GM19035 (cell line): ENCODE results near the gene RAB5IF.
"Not testable (repeated sequence)": the region's sequence is repeated elsewhere in the genome, so short reads cannot be mapped to it uniquely, and the experiment has no call there.

Experiments
- ATAC-seq: cut with Tn5 transposase; IDR thresholded peaks from one replicate; pipeline ENCODE4 v1.9.1; 2021; ENCODE audit not compliant: unreplicated experiment

The RAB5IF gene

GRCh38 chr20:36585410-36586125 lies 20.0 kb upstream of the RAB5IF start:
- ATAC-seq = no peak

DNA sequence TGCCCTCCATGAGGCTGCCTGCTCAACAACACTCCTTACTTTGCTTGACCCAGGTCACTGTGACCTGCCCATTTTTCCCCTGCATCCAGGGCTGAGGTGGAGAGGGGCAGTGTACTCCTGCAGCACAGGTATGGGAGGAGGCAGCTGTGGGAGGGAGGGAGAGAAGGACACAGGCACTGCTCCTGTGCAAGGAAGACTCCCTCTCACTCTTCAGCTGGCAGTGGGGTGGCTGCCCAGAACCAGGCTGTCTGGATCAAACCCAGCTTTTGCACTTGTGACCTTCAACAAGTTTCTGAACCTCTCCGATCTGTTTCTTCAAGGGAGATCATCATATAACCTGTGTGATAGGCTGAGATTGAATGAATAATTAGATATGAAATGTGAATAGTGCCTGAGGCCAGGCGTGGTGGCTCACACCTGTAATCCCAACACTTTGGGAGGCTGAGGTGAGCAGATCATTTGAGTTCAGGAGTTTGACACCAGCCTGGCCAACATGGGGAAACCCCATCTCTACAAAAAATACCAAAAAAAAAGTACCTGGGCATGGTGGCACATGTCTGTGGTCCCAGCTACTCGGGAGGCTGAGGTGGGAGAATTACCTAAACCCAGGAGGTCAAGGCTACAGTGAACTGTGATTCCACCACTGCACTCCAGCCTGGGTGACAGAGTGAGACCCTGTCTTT lies 18.1 kb upstream of the RAB5IF start:
- no peak for ATAC-seq

GRCh38 chr20:36591281-36591680 lies 14.3 kb upstream of the RAB5IF start:
- ATAC-seq = no peak

GRCh38 chr20:36591854-36592641 lies 13.5 kb upstream of the RAB5IF start:
- ATAC-seq = no peak

GRCh38 chr20:36593347-36593929 lies 12.1 kb upstream of the RAB5IF start:
- no peak for ATAC-seq

GRCh38 chr20:36599912-36600345 lies 5.7 kb upstream of the RAB5IF start:
- ATAC-seq = no peak

- no peak for ATAC-seq
These were observed 4.0 kb upstream of the RAB5IF start for GRCh38 chr20:36601540-36601939.

- ATAC-seq = peak; percentile 35
These were observed 604 bp upstream of the RAB5IF start for GRCh38 chr20:36604952-36605398.

- ATAC-seq = no peak
These were observed 833 bp downstream of the RAB5IF start for GRCh38 chr20:36606158-36607066.

GRCh38 chr20:36607586-36608387 lies 2.2 kb downstream of the RAB5IF start:
- ATAC-seq = no peak

GRCh38 chr20:36608388-36608728 lies 2.8 kb downstream of the RAB5IF start:
- not testable (repeated sequence) for ATAC-seq

DNA sequence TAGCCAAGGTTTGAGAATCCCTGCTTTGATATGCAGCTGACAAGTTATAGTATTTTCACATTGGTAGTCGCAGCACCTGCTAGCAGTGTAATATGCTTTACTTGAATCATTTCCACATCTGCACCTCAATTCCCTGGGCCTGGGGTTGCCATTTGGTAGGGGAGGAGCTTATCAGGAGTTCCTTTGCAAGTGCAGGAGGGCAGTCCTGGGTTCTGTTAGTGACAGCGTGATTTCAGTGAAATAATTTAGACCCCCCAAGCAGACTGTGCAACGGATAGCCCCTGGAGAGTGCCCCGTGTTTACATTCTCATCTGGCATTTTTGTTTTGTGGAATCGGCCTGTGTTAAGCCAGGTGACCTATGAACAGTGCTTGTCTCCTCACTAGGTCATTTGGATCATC lies 6.0 kb downstream of the RAB5IF start:
- no peak for ATAC-seq

- no peak for ATAC-seq
These were observed 8.4 kb downstream of the RAB5IF start for GRCh38 chr20:36613974-36614373.

DNA sequence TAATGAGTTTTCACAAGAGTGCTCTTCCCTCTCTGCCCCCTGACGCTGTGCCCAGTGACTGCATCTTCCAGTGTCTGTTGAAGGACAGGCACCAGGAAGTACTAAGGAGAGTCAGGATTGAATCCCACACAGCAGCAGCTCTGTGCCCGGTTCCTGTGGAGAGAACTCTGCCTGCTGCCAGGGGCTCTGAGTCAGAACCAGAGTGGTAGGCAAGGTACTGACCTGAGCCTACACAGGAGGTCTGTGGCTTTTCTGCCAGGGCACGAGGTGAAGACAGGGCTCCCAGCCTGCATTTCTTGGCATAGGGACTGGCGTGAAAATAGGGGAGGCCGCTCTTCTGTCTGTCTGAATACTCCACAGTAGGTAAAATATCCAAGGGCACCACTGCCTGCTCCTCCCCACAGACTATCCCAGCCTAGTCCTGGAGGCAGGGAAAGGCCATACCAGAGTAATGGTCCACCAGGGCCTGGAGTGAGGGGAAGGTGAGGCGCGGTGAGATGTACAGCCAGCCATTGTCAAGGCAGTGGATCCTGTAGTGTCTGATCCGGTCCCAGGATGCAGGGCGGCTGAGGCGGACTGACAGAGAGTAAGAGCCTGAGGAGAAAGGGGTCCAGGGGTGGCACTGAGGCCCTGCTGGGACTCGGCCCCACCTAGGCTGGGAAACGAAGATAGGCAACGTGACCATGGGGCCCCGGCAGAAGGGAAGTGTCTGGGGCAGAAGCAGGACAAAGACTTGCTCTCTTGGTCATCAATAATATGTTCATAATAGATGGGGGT lies 9.4 kb downstream of the RAB5IF start:
- ATAC-seq = no peak

DNA sequence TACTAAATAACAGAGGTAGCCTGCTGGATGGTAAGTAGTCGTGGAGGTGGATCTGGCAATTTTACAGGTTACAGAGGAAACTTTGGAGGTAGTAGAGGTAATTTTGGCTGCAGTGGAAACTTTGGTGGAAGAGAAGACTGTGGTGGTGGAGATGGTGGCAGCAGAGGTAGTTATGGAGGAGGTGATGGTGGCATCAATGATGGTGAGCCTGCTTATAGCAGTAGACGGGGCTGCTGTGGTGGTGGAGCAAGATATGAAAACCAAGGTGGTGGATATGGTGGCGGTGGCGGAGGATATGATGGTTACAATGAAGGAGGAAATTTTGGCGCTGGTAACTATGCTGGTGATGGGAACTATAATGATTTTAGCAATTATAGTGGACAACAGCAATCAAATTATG lies 15.3 kb downstream of the RAB5IF start:
- no peak for ATAC-seq

GRCh38 chr20:36623444-36623843 lies 17.9 kb downstream of the RAB5IF start:
- ATAC-seq = no peak

GRCh38 chr20:36624068-36624943 lies 18.7 kb downstream of the RAB5IF start:
- ATAC-seq = no peak

GRCh38 chr20:36624944-36625324 lies 19.4 kb downstream of the RAB5IF start:
- no peak for ATAC-seq
